Measurements from ENCODE around the gene ARID4B.

DNA sequence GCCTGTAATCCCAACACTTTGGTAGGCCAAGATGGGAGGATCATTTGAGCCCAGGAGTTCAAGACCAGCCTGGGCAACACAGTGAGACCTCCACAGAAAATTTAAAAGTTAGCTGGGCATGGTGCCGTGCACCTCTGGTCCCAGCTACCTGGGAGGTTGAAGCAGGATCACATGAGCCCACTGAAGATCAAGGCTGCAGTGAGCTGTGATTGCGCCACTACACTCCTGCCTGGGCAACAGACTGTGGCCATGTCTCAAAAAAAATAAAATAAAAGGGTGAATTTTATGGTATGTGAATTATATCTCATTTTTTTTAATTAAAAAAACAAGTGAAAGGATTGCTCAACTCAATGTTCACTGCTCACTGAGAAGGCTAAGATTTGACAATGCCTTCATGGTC is 8.7 kb downstream of the ARID4B start:
- TF ChIP-seq, protein P1, sequence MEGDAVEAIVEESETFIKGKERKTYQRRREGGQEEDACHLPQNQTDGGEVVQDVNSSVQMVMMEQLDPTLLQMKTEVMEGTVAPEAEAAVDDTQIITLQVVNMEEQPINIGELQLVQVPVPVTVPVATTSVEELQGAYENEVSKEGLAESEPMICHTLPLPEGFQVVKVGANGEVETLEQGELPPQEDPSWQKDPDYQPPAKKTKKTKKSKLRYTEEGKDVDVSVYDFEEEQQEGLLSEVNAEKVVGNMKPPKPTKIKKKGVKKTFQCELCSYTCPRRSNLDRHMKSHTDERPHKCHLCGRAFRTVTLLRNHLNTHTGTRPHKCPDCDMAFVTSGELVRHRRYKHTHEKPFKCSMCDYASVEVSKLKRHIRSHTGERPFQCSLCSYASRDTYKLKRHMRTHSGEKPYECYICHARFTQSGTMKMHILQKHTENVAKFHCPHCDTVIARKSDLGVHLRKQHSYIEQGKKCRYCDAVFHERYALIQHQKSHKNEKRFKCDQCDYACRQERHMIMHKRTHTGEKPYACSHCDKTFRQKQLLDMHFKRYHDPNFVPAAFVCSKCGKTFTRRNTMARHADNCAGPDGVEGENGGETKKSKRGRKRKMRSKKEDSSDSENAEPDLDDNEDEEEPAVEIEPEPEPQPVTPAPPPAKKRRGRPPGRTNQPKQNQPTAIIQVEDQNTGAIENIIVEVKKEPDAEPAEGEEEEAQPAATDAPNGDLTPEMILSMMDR (conservative IDR thresholded peaks at IDR 0.05 in 1 of 2, IDR thresholded peaks at IDR 0.05 in 1 of 2; ENCODE audit: low read depth in 1 of 2, low read length in 2 of 2) = no peak
- TF ChIP-seq EZH2 (IDR thresholded peaks at IDR 0.05; ENCODE audit: low read length, missing control alignments) = no peak
